IMR-90 (cell line): Measurements from ENCODE around the gene PLCL1.

Experiments used
- CEBPB ChIP-seq: IDR thresholded peaks from 2 replicates; pipeline ENCODE4 v1.6.1; 2012; ENCODE audit warnings: low read depth, low read length, improper control_type of control experiment
- CHD1 ChIP-seq: IDR thresholded peaks from 2 replicates; pipeline ENCODE4 v1.6.1; 2012; ENCODE audit warnings: low read depth, low read length, improper control_type of control experiment
- FOS ChIP-seq: fragments of 150-350 bp; IDR thresholded peaks from 2 replicates; pipeline ENCODE4 v1.6.1; 2016; ENCODE audit warnings: low read depth, low read length
- MAFK ChIP-seq: IDR thresholded peaks from 2 replicates; pipeline ENCODE4 v1.6.1; 2012; ENCODE audit warnings: low read depth, low read length, improper control_type of control experiment
- MAZ ChIP-seq: IDR thresholded peaks from 2 replicates; pipeline ENCODE4 v1.6.1; 2012; ENCODE audit warnings: low read depth, mild to moderate bottlenecking, low read length, improper control_type of control experiment, moderate library complexity, borderline replicate concordance
- MXI1 ChIP-seq: IDR thresholded peaks from 2 replicates; pipeline ENCODE4 v1.6.1; 2012; ENCODE audit warnings: low read depth, mild to moderate bottlenecking, low read length, moderate library complexity, borderline replicate concordance
- NFE2L2 ChIP-seq: fragments of 150-350 bp; IDR thresholded peaks from 2 replicates; pipeline ENCODE4 v1.6.1; 2016; ENCODE audit warnings: low read depth, mild to moderate bottlenecking, low read length
- POLR2A ChIP-seq: IDR thresholded peaks from 2 replicates; pipeline ENCODE4 v1.6.1; 2012; ENCODE audit warnings: mild to moderate bottlenecking, low read depth, low read length
- RAD21 ChIP-seq: IDR thresholded peaks from 2 replicates; pipeline ENCODE4 v1.6.1; 2012; ENCODE audit warnings: low read length, improper control_type of control experiment
- RCOR1 ChIP-seq: IDR thresholded peaks from 2 replicates; pipeline ENCODE4 v1.6.1; 2012; ENCODE audit warnings: mild to moderate bottlenecking, low read length, improper control_type of control experiment; ENCODE audit not compliant: insufficient replicate concordance
- SMC3 ChIP-seq: fragments of 150-350 bp; IDR thresholded peaks from 2 replicates; pipeline ENCODE4 v1.6.1; 2016; ENCODE audit warnings: low read depth, mild to moderate bottlenecking, antibody characterized with exemption, low read length, moderate library complexity
- TF ChIP-seq, protein P1 (sequence below): conservative IDR thresholded peaks from 2 replicates; pipeline ENCODE4 v1.5.1; 2012; ENCODE audit warnings: mild to moderate bottlenecking, low read depth, low read length, improper control_type of control experiment
- TF ChIP-seq, protein P2 (sequence below): fragments of 150-350 bp; IDR thresholded peaks from 2 replicates; pipeline ENCODE4 v1.6.1; 2017; ENCODE audit warnings: mild to moderate bottlenecking, antibody characterized with exemption, low read length, low read depth
- TF ChIP-seq, protein P3 (sequence below): fragments of 150-350 bp; IDR thresholded peaks from 2 replicates; pipeline ENCODE4 v1.6.1; 2016; ENCODE audit warnings: low read depth, mild to moderate bottlenecking, low read length, moderate library complexity, borderline replicate concordance

DNA sequence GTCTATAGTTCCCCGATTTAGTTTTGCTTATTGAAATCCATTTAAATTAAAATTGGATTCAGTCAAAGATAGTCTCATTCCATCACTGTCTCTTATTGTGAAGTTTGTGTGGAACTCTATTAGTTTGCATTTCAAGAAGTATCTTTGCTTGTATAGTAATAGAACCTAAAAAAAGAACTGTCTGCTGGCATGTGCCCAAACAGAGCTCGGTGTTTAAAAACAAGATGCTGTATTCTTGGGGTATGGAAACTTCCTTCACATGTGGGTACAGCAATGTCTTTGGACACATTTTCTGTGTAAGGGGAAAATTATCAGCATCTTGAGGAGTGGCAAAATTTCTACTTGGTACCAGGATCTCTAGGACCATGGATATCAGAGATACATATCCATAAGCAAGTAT lies 292.6 kb downstream of the PLCL1 start:
- TF ChIP-seq POLR2A (no peak), FOS (no peak), CHD1 (no peak), SMC3 (no peak), NFE2L2 (no peak), MXI1 (no peak), RAD21 (no peak), RCOR1 (no peak), CEBPB (no peak), MAFK (no peak), MAZ (no peak)
- TF ChIP-seq, protein P1, sequence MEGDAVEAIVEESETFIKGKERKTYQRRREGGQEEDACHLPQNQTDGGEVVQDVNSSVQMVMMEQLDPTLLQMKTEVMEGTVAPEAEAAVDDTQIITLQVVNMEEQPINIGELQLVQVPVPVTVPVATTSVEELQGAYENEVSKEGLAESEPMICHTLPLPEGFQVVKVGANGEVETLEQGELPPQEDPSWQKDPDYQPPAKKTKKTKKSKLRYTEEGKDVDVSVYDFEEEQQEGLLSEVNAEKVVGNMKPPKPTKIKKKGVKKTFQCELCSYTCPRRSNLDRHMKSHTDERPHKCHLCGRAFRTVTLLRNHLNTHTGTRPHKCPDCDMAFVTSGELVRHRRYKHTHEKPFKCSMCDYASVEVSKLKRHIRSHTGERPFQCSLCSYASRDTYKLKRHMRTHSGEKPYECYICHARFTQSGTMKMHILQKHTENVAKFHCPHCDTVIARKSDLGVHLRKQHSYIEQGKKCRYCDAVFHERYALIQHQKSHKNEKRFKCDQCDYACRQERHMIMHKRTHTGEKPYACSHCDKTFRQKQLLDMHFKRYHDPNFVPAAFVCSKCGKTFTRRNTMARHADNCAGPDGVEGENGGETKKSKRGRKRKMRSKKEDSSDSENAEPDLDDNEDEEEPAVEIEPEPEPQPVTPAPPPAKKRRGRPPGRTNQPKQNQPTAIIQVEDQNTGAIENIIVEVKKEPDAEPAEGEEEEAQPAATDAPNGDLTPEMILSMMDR = no peak
- TF ChIP-seq, protein P2, sequence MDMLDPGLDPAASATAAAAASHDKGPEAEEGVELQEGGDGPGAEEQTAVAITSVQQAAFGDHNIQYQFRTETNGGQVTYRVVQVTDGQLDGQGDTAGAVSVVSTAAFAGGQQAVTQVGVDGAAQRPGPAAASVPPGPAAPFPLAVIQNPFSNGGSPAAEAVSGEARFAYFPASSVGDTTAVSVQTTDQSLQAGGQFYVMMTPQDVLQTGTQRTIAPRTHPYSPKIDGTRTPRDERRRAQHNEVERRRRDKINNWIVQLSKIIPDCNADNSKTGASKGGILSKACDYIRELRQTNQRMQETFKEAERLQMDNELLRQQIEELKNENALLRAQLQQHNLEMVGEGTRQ = no peak
- TF ChIP-seq, protein P3, sequence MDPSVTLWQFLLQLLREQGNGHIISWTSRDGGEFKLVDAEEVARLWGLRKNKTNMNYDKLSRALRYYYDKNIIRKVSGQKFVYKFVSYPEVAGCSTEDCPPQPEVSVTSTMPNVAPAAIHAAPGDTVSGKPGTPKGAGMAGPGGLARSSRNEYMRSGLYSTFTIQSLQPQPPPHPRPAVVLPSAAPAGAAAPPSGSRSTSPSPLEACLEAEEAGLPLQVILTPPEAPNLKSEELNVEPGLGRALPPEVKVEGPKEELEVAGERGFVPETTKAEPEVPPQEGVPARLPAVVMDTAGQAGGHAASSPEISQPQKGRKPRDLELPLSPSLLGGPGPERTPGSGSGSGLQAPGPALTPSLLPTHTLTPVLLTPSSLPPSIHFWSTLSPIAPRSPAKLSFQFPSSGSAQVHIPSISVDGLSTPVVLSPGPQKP = no peak
